Measurements from ENCODE around the gene TIMP3.

TIMP3 gene

DNA sequence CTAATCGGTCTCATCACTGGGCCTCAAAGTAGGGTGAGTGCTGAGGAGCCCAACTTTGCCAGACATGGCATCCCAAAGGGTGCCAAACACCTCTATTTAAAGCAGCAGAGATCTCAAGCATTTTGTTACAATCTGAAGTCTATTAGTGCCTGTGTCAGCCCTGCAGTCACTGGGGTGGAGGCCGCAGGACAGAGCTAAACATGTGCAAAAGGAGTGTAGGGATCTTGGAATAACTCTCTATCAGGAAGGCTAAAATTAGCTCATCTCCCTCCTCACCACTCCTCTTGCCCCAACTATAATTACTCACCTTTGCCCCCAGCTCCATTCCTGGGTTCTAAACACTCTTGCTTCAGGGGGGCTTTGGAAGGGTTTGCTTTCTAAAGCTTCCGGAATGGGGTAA is 87.5 kb downstream of the TIMP3 start:
- DNase-seq, result no peak

DNA sequence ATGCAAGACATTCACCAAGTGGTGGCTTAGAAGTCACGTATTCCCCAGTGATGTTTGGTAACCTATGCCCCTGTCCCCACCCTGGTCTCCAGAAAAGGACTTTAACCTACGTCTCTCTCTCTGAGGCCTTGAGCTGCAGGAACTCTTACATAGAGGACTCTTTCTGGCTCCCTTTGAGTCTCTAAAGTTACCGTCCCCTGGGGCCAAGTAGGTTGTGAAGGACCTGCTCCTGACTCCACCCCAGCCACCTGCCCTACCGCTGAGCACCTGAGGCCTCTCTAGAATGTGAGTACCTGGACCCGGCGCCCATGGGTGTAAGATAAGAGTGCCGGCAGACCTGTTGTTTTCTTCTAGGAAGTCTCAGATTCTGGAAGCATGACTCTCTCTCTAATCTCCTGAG is 95.4 kb downstream of the TIMP3 start:
- no peak for DNase-seq

- no peak for DNase-seq
Measured at GRCh38 chr22:32897400-32897799, 95.9 kb downstream of the TIMP3 start.

- no peak for DNase-seq
Measured at GRCh38 chr22:32900886-32901635, 99.6 kb downstream of the TIMP3 start.

DNA sequence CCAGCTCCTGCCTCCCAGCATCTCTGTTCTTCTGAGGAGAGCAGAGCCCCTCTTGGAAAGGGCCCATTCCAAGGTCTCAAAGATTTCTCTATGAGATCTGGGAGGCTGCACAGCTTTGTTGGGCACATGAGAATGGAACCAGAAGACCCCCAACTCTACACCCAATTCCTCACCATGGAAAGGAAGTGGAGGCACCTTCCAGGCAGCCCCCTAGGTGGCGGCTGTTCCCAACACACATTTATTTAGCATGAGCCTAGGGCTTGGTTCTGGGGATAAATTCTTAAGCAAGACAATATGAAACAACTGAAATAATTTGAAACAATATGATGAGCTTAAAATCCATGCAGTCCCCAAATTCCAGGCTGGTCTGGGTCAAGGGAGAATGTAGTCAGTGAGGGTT is 100.4 kb downstream of the TIMP3 start:
- DNase-seq, result no peak

DNA sequence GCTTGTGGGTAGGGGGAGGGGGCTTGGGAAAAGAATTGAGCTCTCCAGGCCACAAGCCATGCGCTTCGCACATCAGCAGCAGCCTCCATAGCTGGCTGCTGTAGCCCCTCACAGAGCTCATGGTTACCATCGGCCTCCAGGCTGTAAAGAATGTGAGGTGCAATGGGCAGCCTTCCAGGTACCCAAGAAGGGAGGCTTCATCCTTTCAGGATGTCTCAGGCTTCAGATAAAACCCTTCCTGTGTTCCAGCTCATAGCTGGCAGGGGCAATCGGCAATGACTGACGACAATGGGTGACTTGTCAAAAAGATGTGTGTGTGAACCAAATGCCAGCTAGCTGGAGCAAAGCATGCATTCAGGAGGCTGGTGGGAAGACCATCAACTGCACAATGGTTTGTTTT is 102.0 kb downstream of the TIMP3 start:
- DNase-seq, result no peak

- DNase-seq, result peak in 1 of 2 donors; percentile 5
Measured at GRCh38 chr22:32904044-32904443, 102.5 kb downstream of the TIMP3 start.

- no peak for DNase-seq
Measured at GRCh38 chr22:32905400-32905799, 103.9 kb downstream of the TIMP3 start.

GRCh38 chr22:32909581-32910428 is 108.3 kb downstream of the TIMP3 start:
- peak in 1 of 2 donors; percentile 6 for DNase-seq

GRCh38 chr22:32910429-32910772 is 108.9 kb downstream of the TIMP3 start:
- no peak for DNase-seq

- no peak for DNase-seq
Measured at GRCh38 chr22:32911503-32911902, 110.0 kb downstream of the TIMP3 start.

Measured in hippocampal formation (tissue), 2 donors.